WTC11 (cell line): ENCODE data around the gene LAMA5.

Source experiments
- CTCF ChIP-seq: fragments of 200-600 bp; IDR thresholded peaks from 2 replicates; pipeline ENCODE4 v1.8.0; 2022; ENCODE audit warnings: antibody characterized with exemption
- E2F4 ChIP-seq: sonication (generic); formaldehyde crosslinking; IDR thresholded peaks from 2 replicates; pipeline ENCODE4 v1.8.1; 2022; ENCODE audit warnings: low read depth, mild to moderate bottlenecking, moderate library complexity, missing genetic modification reagents, borderline replicate concordance
- ETV6 ChIP-seq: sonication (generic); formaldehyde crosslinking; IDR thresholded peaks from 2 replicates; pipeline ENCODE4 v1.8.1; 2022; ENCODE audit warnings: mild to moderate bottlenecking, missing genetic modification reagents
- GABPB1 ChIP-seq: sonication (generic); formaldehyde crosslinking; IDR thresholded peaks from 2 replicates; pipeline ENCODE4 v1.8.1; 2023; ENCODE audit warnings: mild to moderate bottlenecking, missing genetic modification reagents
- KAT7 ChIP-seq: sonication (generic); formaldehyde crosslinking; IDR thresholded peaks from 2 replicates; pipeline ENCODE4 v1.8.1; 2023; ENCODE audit warnings: missing genetic modification reagents, mild to moderate bottlenecking, borderline replicate concordance
- MAX ChIP-seq: sonication (generic); formaldehyde crosslinking; IDR thresholded peaks from 2 replicates; pipeline ENCODE4 v1.8.0; 2022; ENCODE audit warnings: mild to moderate bottlenecking, missing genetic modification reagents
- TEAD4 ChIP-seq: sonication (generic); formaldehyde crosslinking; IDR thresholded peaks from 2 replicates; pipeline ENCODE4 v1.8.0; 2022; ENCODE audit warnings: mild to moderate bottlenecking, missing genetic modification reagents
- USF2 ChIP-seq: sonication (generic); formaldehyde crosslinking; IDR thresholded peaks from 2 replicates; pipeline ENCODE4 v1.8.1; 2023; ENCODE audit warnings: mild to moderate bottlenecking, missing genetic modification reagents, moderate library complexity
- ZBTB21 ChIP-seq: sonication (generic); formaldehyde crosslinking; IDR thresholded peaks from 2 replicates; pipeline ENCODE4 v1.8.1; 2023; ENCODE audit warnings: mild to moderate bottlenecking, missing genetic modification reagents, borderline replicate concordance
- ZNF138 ChIP-seq: sonication (generic); formaldehyde crosslinking; conservative IDR thresholded peaks from 2 replicates; pipeline ENCODE4 v1.8.1; 2022; ENCODE audit warnings: mild to moderate bottlenecking, moderate library complexity, missing genetic modification reagents
- ZNF512 ChIP-seq: sonication (generic); formaldehyde crosslinking; IDR thresholded peaks from 2 replicates; pipeline ENCODE4 v1.8.1; 2022; ENCODE audit warnings: missing genetic modification reagents, borderline replicate concordance

GRCh38 chr20:62336775-62337557 lies 30.1 kb downstream of the LAMA5 start:
- TF ChIP-seq CTCF = no peak
- no peak for TF ChIP-seq ZNF512
- TF ChIP-seq E2F4 (CRISPR knock-in tag) = no peak
- TF ChIP-seq TEAD4 (CRISPR knock-in tag) = no peak
- no peak for TF ChIP-seq GABPB1
- no peak for TF ChIP-seq USF2 (CRISPR knock-in tag)
- no peak for TF ChIP-seq ZNF138 (CRISPR knock-in tag)
- no peak for TF ChIP-seq KAT7
- TF ChIP-seq MAX (CRISPR knock-in tag) = no peak
- no peak for TF ChIP-seq ETV6
- no peak for TF ChIP-seq ZBTB21
